Measurements from ENCODE around the gene TMEM263.

DNA sequence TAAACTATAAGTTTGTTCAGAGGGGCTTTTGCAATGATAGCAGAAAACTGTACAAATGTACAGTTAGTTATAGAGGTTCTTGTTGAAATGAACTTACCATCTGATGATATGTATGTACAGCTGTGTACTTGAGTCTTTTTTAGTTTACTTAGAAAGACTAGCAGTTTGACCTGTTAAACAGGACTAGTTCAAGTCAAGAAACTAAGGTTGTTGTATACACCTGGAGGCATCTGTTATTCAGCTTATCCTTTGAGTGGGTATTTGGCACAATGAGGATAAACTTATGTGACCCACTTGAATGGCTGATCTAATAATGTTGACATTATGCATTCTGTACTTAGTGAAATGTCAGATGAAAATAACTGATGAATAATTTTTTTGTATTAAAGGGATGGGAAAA, 17.8 kb downstream of the TMEM263 start:
- TF ChIP-seq CTCF (IDR thresholded peaks at IDR 0.05; ENCODE audit: insufficient read depth, low read depth, low read length) (no peak), EZH2 (IDR thresholded peaks at IDR 0.05; ENCODE audit: insufficient read depth, low read length) (no peak)
